HepG2 (cell line): ENCODE data around the gene TMEM256. TPM values are rescaled to one million over a fixed set of nuclear protein-coding genes. Genes with fewer than 3 reads are reported as not detected.
"Not testable (repeated sequence)": the region's sequence is repeated elsewhere in the genome, so short reads cannot be mapped to it uniquely, and the experiment has no call there.

ENCODE experiments used
- ATAC-seq: fragments of 200-7000 bp; cut with Tn5 transposase; 3 replicates; pipeline ENCODE4 v1.9.1; 2020; ENCODE audit warnings: mild to moderate bottlenecking, moderate library complexity
- BruUV-seq: library from RNA; stranded (reverse); fragments of 400-500 nt; replicated peaks from 2 replicates; lab custom pipeline; 2021; lab: Mats Ljungman, UMichigan
- CTCF ChIA-PET: fragments of 300-600 bp; formaldehyde crosslinking; extraction: SDS; loops from one replicate; lab custom pipeline; 2021; ENCODE audit warnings: low total read pairs, inconsistent platforms, low intra/inter-chr PET ratio; lab: Yijun Ruan, JAX
- POLR2A ChIA-PET: fragments of 350-600 bp; sonication (Branson Sonifier 250); formaldehyde crosslinking; loops from one replicate; lab custom pipeline; 2020; ENCODE audit warnings: antibody characterized with exemption, inconsistent platforms; lab: Yijun Ruan, JAX
- DNase-seq: peaks from one replicate; pipeline ENCODE4 v3.0.0-alpha.2; 2015; ENCODE audit warnings: low spot score
- FAIRE-seq: peaks from 3 replicates; lab custom pipeline; 2011; peaks lifted over from hg19 to GRCh38; lab: Jason Lieb, UNC
- H2AFZ ChIP-seq: one replicate; pipeline ENCODE4 v1.6.1; 2011; ENCODE audit warnings: low read length, inconsistent platforms
- H3K27ac ChIP-seq: fragments of 300-600 bp; 3 replicates; pipeline ENCODE4 v1.8.0; 2011; ENCODE audit warnings: mixed run types, mild to moderate bottlenecking, mixed read lengths, low read length, inconsistent platforms; ENCODE audit not compliant: insufficient read depth; ENCODE audit errors: extremely low read length
- H3K27me3 ChIP-seq, 2 experiments: fragments of 200-600 bp in 1 of 2; 2 replicates in 1 of 2; 3 replicates in 1 of 2; pipeline versions ENCODE4 v1.6.0 to v1.8.0; 2011; ENCODE audit warnings: low read length in 2 of 2, mild to moderate bottlenecking in 2 of 2, moderate library complexity in 2 of 2, inconsistent platforms in 1 of 2; ENCODE audit not compliant: insufficient read depth in 2 of 2, control insufficient read depth in 1 of 2
- H3K36me3 ChIP-seq, 2 experiments: fragments of 200-600 bp in 1 of 2; replicated peaks in 1 of 2; 2 replicates in 1 of 2; 3 replicates in 1 of 2; pipeline versions ENCODE4 v1.5.1 to v1.8.0; 2011; ENCODE audit warnings: low read length in 2 of 2, inconsistent platforms in 1 of 2; ENCODE audit not compliant: insufficient read depth in 2 of 2, control insufficient read depth in 1 of 2
- H3K4me1 ChIP-seq: 2 replicates; pipeline ENCODE4 v1.5.1; 2012; ENCODE audit warnings: low read length, inconsistent platforms; ENCODE audit not compliant: insufficient read depth
- H3K4me2 ChIP-seq: 2 replicates; pipeline ENCODE4 v1.6.0; 2011; ENCODE audit warnings: low read depth, low read length, inconsistent platforms
- H3K4me3 ChIP-seq, 3 experiments: fragments of 200-600 bp in 1 of 3; sonication (generic), shearing (Covaris generic) in 1 of 3; replicated peaks in 1 of 3; 2 replicates each; pipeline ENCODE4 v1.5.1; 2011 to 2016; ENCODE audit warnings: low read length in 3 of 3, inconsistent platforms in 2 of 3, low read depth in 2 of 3, mild to moderate bottlenecking in 2 of 3, control low read depth in 1 of 3, mixed read lengths in 1 of 3; ENCODE audit not compliant: insufficient read depth in 1 of 3
- H3K79me2 ChIP-seq: one replicate; pipeline ENCODE4 v1.6.1; 2011; ENCODE audit warnings: low read length, inconsistent platforms; ENCODE audit not compliant: insufficient read depth
- H3K9ac ChIP-seq: 2 replicates; pipeline ENCODE4 v1.6.0; 2011; ENCODE audit warnings: mild to moderate bottlenecking, low read depth, low read length, inconsistent platforms; ENCODE audit not compliant: insufficient read depth
- H3K9me3 ChIP-seq: 2 replicates; pipeline ENCODE4 v1.5.1; 2012; ENCODE audit warnings: mild to moderate bottlenecking, low read length
- H4K20me1 ChIP-seq: 2 replicates; pipeline ENCODE4 v1.6.0; 2011; ENCODE audit warnings: inconsistent platforms, mild to moderate bottlenecking, low read length, moderate library complexity; ENCODE audit not compliant: insufficient read depth
- CBX2 ChIP-seq, 2 experiments: fragments of 200-600 bp in 1 of 2; sonication (generic); formaldehyde crosslinking in 1 of 2; IDR thresholded peaks; 2 replicates each; pipeline versions ENCODE4 v1.7.0 to v1.8.1; 2018 to 2022; ENCODE audit warnings: low read depth in 2 of 2, low read length in 1 of 2, mild to moderate bottlenecking in 1 of 2, missing genetic modification reagents in 1 of 2
- HMGXB4 ChIP-seq, 2 experiments: sonication (generic) in 1 of 2; formaldehyde crosslinking in 1 of 2; IDR thresholded peaks; 2 replicates each; pipeline versions ENCODE4 v1.4.0 to v1.6.1; 2018 to 2020; ENCODE audit warnings: missing genetic modification reagents in 2 of 2, borderline replicate concordance in 1 of 2, low read depth in 1 of 2, mild to moderate bottlenecking in 1 of 2, missing biosample characterization in 1 of 2
- SP140L ChIP-seq: sonication (generic); formaldehyde crosslinking; IDR thresholded peaks from 2 replicates; pipeline ENCODE4 v1.4.0; 2020; ENCODE audit warnings: missing genetic modification reagents, borderline replicate concordance
- ZNF12 ChIP-seq: sonication (generic); formaldehyde crosslinking; IDR thresholded peaks from 2 replicates; pipeline ENCODE4 v1.5.0; 2020; ENCODE audit warnings: missing genetic modification reagents
- ZSCAN25 ChIP-seq: sonication (generic); formaldehyde crosslinking; IDR thresholded peaks from 2 replicates; pipeline ENCODE4 v1.8.0; 2022; ENCODE audit warnings: mild to moderate bottlenecking, missing genetic modification reagents
- WGBS: methylation state at CpG from one replicate; pipeline ENCODE4 v1.1.6; 2017; ENCODE audit warnings: low lambda C conversion rate; 5-methylcytosine and 5-hydroxymethylcytosine counted together
- in situ Hi-C: cut with HindIII; loops from 2 replicates; pipeline ENCODE4 v1.10.0; 2017; ENCODE audit warnings: low pct_unique_long_range_greater_than_20kb; ENCODE audit not compliant: extremely low pct_ligation_motif_present
- intact Hi-C: fragments of 100-400 bp; cut with micrococcal nuclease; formaldehyde crosslinking; loops from one replicate; pipeline ENCODE4 v1.10.0; 2022; ENCODE audit not compliant: unreplicated experiment
- polyA plus RNA-seq, 8 experiments: library from polyadenylated mRNA; depleted of rRNA in 3 of 8; stranded (reverse) in 7 of 8; unstranded in 1 of 8; fragments of >200 nt; fragmentation: Illumina TruSeq in 4 of 8; extraction: Trizol in 4 of 8; gene quantifications; 2 replicates each; pipeline versions ENCODE4 v1.2.1 to v1.2.3, GENCODE V29; 2011 to 2016; ENCODE audit warnings: low read depth in 4 of 8, missing spikeins in 1 of 8, mixed read lengths in 1 of 8; ENCODE audit not compliant: insufficient read depth in 1 of 8
- total RNA-seq, 5 experiments: library from RNA; depleted of rRNA; stranded (reverse); fragments of >200 nt; fragmentation: Illumina TruSeq; extraction: Trizol; gene quantifications; 2 replicates each; pipeline ENCODE4 v1.2.3, GENCODE V29; 2016; ENCODE audit warnings: low read depth in 1 of 5
- TF ChIP-seq, protein P1 (sequence below): sonication (generic); formaldehyde crosslinking; IDR thresholded peaks from 2 replicates; pipeline ENCODE4 v1.4.0; 2020; ENCODE audit warnings: missing genetic modification reagents
- TF ChIP-seq, protein P2 (sequence below): sonication (generic); formaldehyde crosslinking; IDR thresholded peaks from 2 replicates; pipeline ENCODE4 v1.5.1; 2020; ENCODE audit warnings: missing genetic modification reagents, mild to moderate bottlenecking, borderline replicate concordance

The TMEM256 gene
- total and polyA plus RNA-seq, 2 of the 13 experiments (the other 11 are each of a cell fraction or from before 2014, with no cell fraction given) = 231 to 252 TPM

DNA sequence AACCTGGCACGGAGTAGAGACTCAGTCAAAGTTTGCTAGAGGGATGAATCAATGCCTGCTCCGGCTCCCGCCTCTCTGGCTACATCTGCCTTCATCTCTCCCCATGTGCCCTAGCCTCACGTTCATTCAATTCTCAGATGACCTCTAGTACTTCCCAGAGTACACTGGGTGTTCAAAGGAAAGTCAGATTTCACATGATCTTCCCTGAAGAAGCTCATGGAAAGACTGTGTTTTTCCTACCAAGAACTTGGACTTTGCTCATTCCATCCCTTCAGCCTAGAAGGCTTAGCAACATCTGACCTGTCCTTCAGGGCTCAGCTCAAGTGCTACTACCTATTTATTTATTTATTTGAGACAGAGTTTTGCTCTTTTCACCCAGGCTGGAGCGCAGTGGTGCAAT is 34.1 kb downstream of the TMEM256 start (continued):
- TF ChIP-seq, protein P1, sequence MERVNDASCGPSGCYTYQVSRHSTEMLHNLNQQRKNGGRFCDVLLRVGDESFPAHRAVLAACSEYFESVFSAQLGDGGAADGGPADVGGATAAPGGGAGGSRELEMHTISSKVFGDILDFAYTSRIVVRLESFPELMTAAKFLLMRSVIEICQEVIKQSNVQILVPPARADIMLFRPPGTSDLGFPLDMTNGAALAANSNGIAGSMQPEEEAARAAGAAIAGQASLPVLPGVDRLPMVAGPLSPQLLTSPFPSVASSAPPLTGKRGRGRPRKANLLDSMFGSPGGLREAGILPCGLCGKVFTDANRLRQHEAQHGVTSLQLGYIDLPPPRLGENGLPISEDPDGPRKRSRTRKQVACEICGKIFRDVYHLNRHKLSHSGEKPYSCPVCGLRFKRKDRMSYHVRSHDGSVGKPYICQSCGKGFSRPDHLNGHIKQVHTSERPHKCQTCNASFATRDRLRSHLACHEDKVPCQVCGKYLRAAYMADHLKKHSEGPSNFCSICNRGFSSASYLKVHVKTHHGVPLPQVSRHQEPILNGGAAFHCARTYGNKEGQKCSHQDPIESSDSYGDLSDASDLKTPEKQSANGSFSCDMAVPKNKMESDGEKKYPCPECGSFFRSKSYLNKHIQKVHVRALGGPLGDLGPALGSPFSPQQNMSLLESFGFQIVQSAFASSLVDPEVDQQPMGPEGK = no peak
- TF ChIP-seq, protein P2, sequence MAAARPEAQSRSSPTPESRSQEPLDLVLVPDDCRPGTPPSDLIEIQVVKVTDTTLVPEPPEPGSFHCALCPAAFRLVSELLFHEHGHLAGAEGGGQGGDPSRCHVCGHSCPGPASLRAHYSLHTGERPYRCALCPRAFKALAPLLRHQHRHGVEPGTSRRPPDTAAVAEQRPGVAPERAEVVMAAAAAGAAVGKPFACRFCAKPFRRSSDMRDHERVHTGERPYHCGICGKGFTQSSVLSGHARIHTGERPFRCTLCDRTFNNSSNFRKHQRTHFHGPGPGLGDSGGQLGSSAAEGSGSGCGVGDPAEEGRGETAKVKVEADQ (CRISPR knock-in tag) = no peak
- no peak for TF ChIP-seq CBX2 (IDR thresholded peaks at IDR 0.05; ENCODE audit: low read depth, low read length)
- TF ChIP-seq CBX2 (CRISPR knock-in tag; IDR thresholded peaks at IDR 0.05; ENCODE audit: low read depth) = no peak
- TF ChIP-seq ZSCAN25 (CRISPR knock-in tag) = no peak
- no peak for TF ChIP-seq SP140L (CRISPR knock-in tag)
- TF ChIP-seq ZNF12 (CRISPR knock-in tag) = no peak
- no peak for TF ChIP-seq HMGXB4 (CRISPR knock-in tag; IDR thresholded peaks at IDR 0.05; ENCODE audit: borderline replicate concordance in 1 of 2, low read depth in 1 of 2)

GRCh38 chr17:7368599-7368994 is 35.3 kb downstream of the TMEM256 start:
- H3K79me2 ChIP-seq, FAIRE-seq, H3K9me3 ChIP-seq, H2AFZ ChIP-seq, H3K36me3 ChIP-seq, H4K20me1 ChIP-seq, intact Hi-C loops, H3K9ac ChIP-seq, H3K4me2 ChIP-seq, H3K4me3 ChIP-seq, BruUV-seq, CTCF ChIA-PET, H3K27ac ChIP-seq, ATAC-seq, in situ Hi-C loops, DNase-seq: not testable (repeated sequence)
- POLR2A ChIA-PET = interaction anchor here (1.2 kb wide), 1 partner anchor 35 kb away, joined by 3 read pairs; the partner anchor contains the start of gene TMEM256
- Histone ChIP-seq H3K27me3 (peaks cover 0 to 14% of the 10 kb centered on the region in 2 experiments; a peak in 3 of 5 replicates), H3K4me1 (peaks cover 14% of the 10 kb centered on the region)
- WGBS = 76% methylated on average over 5 of the region's 5 CpGs
